Measurements from ENCODE around the gene SMYD3. TPM values are rescaled to one million over a fixed set of nuclear protein-coding genes. Genes with fewer than 3 reads are reported as not detected.

The SMYD3 gene
- total and polyA plus RNA-seq, 10 of the 15 experiments (the other 5 are each of a cell fraction or from before 2014, with no cell fraction given), result 18.3 to 54.0 (median 24.8) TPM

DNA sequence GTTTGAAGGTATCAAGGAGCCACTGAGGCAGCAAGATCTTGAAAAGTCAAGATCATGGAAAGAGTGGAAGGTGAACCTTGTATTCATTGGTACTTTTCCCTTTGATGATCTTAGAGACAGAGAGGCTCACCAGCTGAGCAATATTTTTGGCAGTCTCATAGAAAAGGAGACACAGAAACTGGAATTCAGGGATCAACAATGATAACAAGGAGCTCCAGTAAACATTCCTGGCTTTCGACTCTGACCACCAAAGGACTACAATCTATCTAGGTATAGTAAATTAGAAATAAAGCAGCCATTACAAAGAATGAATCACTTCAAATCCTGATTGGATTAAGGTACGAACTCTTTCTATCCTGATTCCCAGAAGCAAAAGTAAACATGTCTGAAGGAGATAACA lies 736.9 kb downstream of the SMYD3 start:
- Histone ChIP-seq H3K79me2 (ENCODE audit: control insufficient read depth, insufficient read depth, low read length) (no peaks in the 10 kb centered on the region), H3K4me1 (ENCODE audit: control insufficient read depth, insufficient read depth, low read length) (no peaks in the 10 kb centered on the region), H3K9ac (ENCODE audit: control insufficient read depth, insufficient read depth, low read length) (no peak overlapping the region), H3K9me3 (replicated peaks; ENCODE audit: control insufficient read depth, insufficient read depth, low read length) (no peaks in the 10 kb centered on the region), H3K36me3 (ENCODE audit: control insufficient read depth in 2 of 2, insufficient read depth in 2 of 2, low read length in 1 of 2) (no peaks in the 10 kb centered on the region), H3K4me2 (ENCODE audit: control insufficient read depth, insufficient read depth) (no peak overlapping the region), H3K27me3 (replicated peaks in 1 of 2; ENCODE audit: control insufficient read depth in 2 of 2, insufficient read depth in 2 of 2, low read length in 1 of 2) (no peaks in the 10 kb centered on the region), H3K27ac (ENCODE audit: control insufficient read depth, insufficient read depth) (no peak overlapping the region), H2AFZ (ENCODE audit: control insufficient read depth, low read depth, low read length) (no peak overlapping the region), H3K4me3 (no peak overlapping the region), H4K20me1 (ENCODE audit: control insufficient read depth, insufficient read depth) (no peaks in the 10 kb centered on the region)
- CTCF ChIA-PET, result interaction anchor here (0.8 to 1.5 kb wide), 4 partner anchors 10 to 219 kb away, joined by 3 to 4 read pairs (median 3); no protein-coding TSS in a partner anchor
- SMC1A ChIA-PET (ENCODE audit: uncharacterized antibody, unreplicated experiment), result interaction anchor here (0.7 to 1.2 kb wide), 2 partner anchors 28 to 98 kb away, joined by 3 read pairs; no protein-coding TSS in a partner anchor
- ATAC-seq, result no peak
- 78% methylated on average over 2 of the region's 2 CpGs for WGBS (ENCODE audit: insufficient coverage, insufficient replicate concordance, low lambda C conversion rate, missing lambda C conversion rate)
- no peak for TF ChIP-seq SP1 (IDR thresholded peaks at IDR 0.05; ENCODE audit: low read depth, low read length)
- TF ChIP-seq, protein P1, sequence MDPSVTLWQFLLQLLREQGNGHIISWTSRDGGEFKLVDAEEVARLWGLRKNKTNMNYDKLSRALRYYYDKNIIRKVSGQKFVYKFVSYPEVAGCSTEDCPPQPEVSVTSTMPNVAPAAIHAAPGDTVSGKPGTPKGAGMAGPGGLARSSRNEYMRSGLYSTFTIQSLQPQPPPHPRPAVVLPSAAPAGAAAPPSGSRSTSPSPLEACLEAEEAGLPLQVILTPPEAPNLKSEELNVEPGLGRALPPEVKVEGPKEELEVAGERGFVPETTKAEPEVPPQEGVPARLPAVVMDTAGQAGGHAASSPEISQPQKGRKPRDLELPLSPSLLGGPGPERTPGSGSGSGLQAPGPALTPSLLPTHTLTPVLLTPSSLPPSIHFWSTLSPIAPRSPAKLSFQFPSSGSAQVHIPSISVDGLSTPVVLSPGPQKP (IDR thresholded peaks at IDR 0.05; ENCODE audit: low read depth, low read length), result no peak
- no peak for TF ChIP-seq NFXL1 (IDR thresholded peaks at IDR 0.05; ENCODE audit: borderline replicate concordance)
- TF ChIP-seq KDM1A (IDR thresholded peaks at IDR 0.05; ENCODE audit: borderline replicate concordance), result no peak
- TF ChIP-seq HDGF (IDR thresholded peaks at IDR 0.05), result no peak
- TF ChIP-seq ZNF207 (IDR thresholded peaks at IDR 0.05; ENCODE audit: borderline replicate concordance), result no peak
- FAIRE-seq, result no peak
- DNase-seq (ENCODE audit: low read depth, low spot score), result no peak
- BruUV-seq (replicated peaks), result no TSS peak
- RAD21 ChIA-PET (ENCODE audit: unreplicated experiment), result no interaction called here
- POLR2A ChIA-PET, result no interaction called here
- intact Hi-C loops (cut with micrococcal nuclease; ENCODE audit: unreplicated experiment), result no loop called here
- in situ Hi-C loops (cut with MboI), result no loop called here

DNA sequence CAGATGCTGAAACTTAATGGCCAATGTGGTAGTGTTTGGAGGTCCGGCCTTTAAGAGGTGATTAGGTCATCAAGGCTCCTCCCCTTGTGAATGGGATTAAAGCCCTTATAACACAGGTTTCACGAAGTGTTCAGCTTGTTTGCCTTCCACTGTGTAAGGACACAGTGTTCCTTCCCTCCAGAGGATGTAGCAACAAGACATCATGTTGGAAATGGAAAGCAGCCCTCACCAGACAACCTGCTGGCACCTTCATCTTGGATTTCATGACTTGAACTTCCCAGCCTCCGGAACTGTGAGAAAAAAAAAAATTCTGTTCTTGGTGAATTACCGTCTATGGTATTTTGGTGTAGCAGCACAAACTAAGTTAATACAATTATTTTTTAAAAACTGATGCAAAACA lies 738.5 kb downstream of the SMYD3 start:
- Histone ChIP-seq H3K36me3 (ENCODE audit: control insufficient read depth in 2 of 2, insufficient read depth in 2 of 2, low read length in 1 of 2) (no peaks in the 10 kb centered on the region), H3K4me1 (ENCODE audit: control insufficient read depth, insufficient read depth, low read length) (no peaks in the 10 kb centered on the region), H3K9me3 (replicated peaks; ENCODE audit: control insufficient read depth, insufficient read depth, low read length) (no peaks in the 10 kb centered on the region), H4K20me1 (ENCODE audit: control insufficient read depth, insufficient read depth) (no peaks in the 10 kb centered on the region), H3K79me2 (ENCODE audit: control insufficient read depth, insufficient read depth, low read length) (no peaks in the 10 kb centered on the region), H3K4me2 (ENCODE audit: control insufficient read depth, insufficient read depth) (no peak overlapping the region), H3K4me3 (no peak overlapping the region), H3K27ac (ENCODE audit: control insufficient read depth, insufficient read depth) (no peak overlapping the region), H3K27me3 (replicated peaks in 1 of 2; ENCODE audit: control insufficient read depth in 2 of 2, insufficient read depth in 2 of 2, low read length in 1 of 2) (no peaks in the 10 kb centered on the region), H3K9ac (ENCODE audit: control insufficient read depth, insufficient read depth, low read length) (no peak overlapping the region), H2AFZ (ENCODE audit: control insufficient read depth, low read depth, low read length) (no peak overlapping the region)
- in situ Hi-C loops (cut with MboI), result no loop called here
- WGBS (ENCODE audit: insufficient coverage, insufficient replicate concordance, low lambda C conversion rate, missing lambda C conversion rate), result 89% methylated on average over 4 of the region's 4 CpGs
- FAIRE-seq (no peak), DNase-seq (ENCODE audit: low read depth, low spot score) (no peak), ATAC-seq (no peak)
- POLR2A ChIA-PET, result no interaction called here
- BruUV-seq (replicated peaks), result no TSS peak
- SMC1A ChIA-PET (ENCODE audit: uncharacterized antibody, unreplicated experiment), result interaction anchor here (1.4 to 1.6 kb wide), 2 partner anchors 9 to 14 kb away, joined by 3 to 4 read pairs; no protein-coding TSS in a partner anchor
- intact Hi-C loops (cut with micrococcal nuclease; ENCODE audit: unreplicated experiment), result no loop called here
- no peak for TF ChIP-seq ETV6 (conservative IDR thresholded peaks at IDR 0.05 in 1 of 2, IDR thresholded peaks at IDR 0.05 in 1 of 2; ENCODE audit: borderline replicate concordance in 1 of 2, low read depth in 1 of 2)
- TF ChIP-seq SRF (IDR thresholded peaks at IDR 0.05; ENCODE audit: low read depth in 2 of 2, low read length in 2 of 2), result no peak
- no peak for TF ChIP-seq NBN (IDR thresholded peaks at IDR 0.05)
- TF ChIP-seq SMARCA5 (IDR thresholded peaks at IDR 0.05), result no peak
- no peak for TF ChIP-seq BACH1 (IDR thresholded peaks at IDR 0.05; ENCODE audit: borderline replicate concordance)
- no peak for TF ChIP-seq TCF7 (IDR thresholded peaks at IDR 0.05; ENCODE audit: borderline replicate concordance)
- TF ChIP-seq, protein P2, sequence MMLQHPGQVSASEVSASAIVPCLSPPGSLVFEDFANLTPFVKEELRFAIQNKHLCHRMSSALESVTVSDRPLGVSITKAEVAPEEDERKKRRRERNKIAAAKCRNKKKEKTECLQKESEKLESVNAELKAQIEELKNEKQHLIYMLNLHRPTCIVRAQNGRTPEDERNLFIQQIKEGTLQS (IDR thresholded peaks at IDR 0.05; ENCODE audit: borderline replicate concordance, extremely low read depth, low read depth, low read length), result no peak
- TF ChIP-seq, protein P1 (IDR thresholded peaks at IDR 0.05; ENCODE audit: low read depth, low read length), result no peak
- RAD21 ChIA-PET (ENCODE audit: unreplicated experiment), result no interaction called here
- CTCF ChIA-PET, result interaction anchor here (1.0 kb wide), 1 partner anchor 30 kb away, joined by 4 read pairs; no protein-coding TSS in a partner anchor
